Gastrocnemius medialis (tissue), 4 donors: Measurements from ENCODE around the gene MVD. TPM values are rescaled to one million over a fixed set of nuclear protein-coding genes. Genes with fewer than 3 reads are reported as not detected.

Experiments used
- ATAC-seq, 2 donors: fragments of 150-250 bp; one replicate each; pipeline ENCODE4 v1.9.1; 2016
- DNase-seq, 2 donors: peaks; one replicate each; pipeline ENCODE4 v3.0.0-alpha.2; 2019
- H3K27ac ChIP-seq, 4 donors: fragments of 200-600 bp; sonication (generic); 1 replicate in 1 of 4; 2 replicates in 3 of 4; pipeline ENCODE4 v1.5.1; 2016 to 2018; ENCODE audit warnings: mild to moderate bottlenecking in 2 of 4, moderate library complexity in 1 of 4
- H3K27me3 ChIP-seq, 3 donors: fragments of 200-600 bp; sonication (generic) in 2 of 3; 1 replicate in 1 of 3; 2 replicates in 2 of 3; pipeline versions ENCODE4 v1.5.1 to v1.6.0; 2016 to 2019; ENCODE audit warnings: mild to moderate bottlenecking in 1 of 3, moderate library complexity in 1 of 3
- H3K36me3 ChIP-seq, 2 donors: fragments of 200-600 bp; sonication (generic) in 1 of 2; one replicate each; pipeline ENCODE4 v1.5.1; 2017 to 2018
- H3K4me1 ChIP-seq, 2 donors: fragments of 200-600 bp; sonication (generic) in 1 of 2; one replicate each; pipeline ENCODE4 v1.5.1; 2016 to 2017; ENCODE audit warnings: mild to moderate bottlenecking in 2 of 2
- H3K4me3 ChIP-seq, 4 donors: fragments of 200-600 bp; sonication (generic) in 3 of 4; 1 replicate in 1 of 4; 2 replicates in 3 of 4; pipeline ENCODE4 v1.5.1; 2016 to 2019; ENCODE audit warnings: mild to moderate bottlenecking in 2 of 4
- H3K9me3 ChIP-seq, 3 donors: fragments of 200-600 bp; sonication (generic) in 2 of 3; 1 replicate in 1 of 3; 2 replicates in 2 of 3; pipeline ENCODE4 v1.5.1; 2016 to 2019
- POLR2A ChIP-seq, 2 donors: fragments of 450-650 bp; IDR thresholded peaks; one replicate each; pipeline ENCODE4 v1.6.1; 2017; ENCODE audit warnings: antibody characterized with exemption in 2 of 2, mild to moderate bottlenecking in 2 of 2, moderate library complexity in 2 of 2
- in situ Hi-C, 4 donors: fragments of 200-750 bp; cut with MboI; loops; one replicate each; pipeline versions ENCODE4 v1.15.0 to v1.8.0; 2017; ENCODE audit warnings: low sequenced_read_pairs in 4 of 4
- intact Hi-C: fragments of 100-400 bp; cut with DNase I; formaldehyde crosslinking; loops from one replicate; pipeline ENCODE4 v1.15.1; 2023; ENCODE audit warnings: low total_unique reads
- total RNA-seq, 4 donors: library from RNA; depleted of rRNA; stranded (reverse); fragments of >200 nt; gene quantifications; one replicate each; pipeline versions ENCODE4 v1.1.0 to v1.2.3, GENCODE V29; 2016
- TF ChIP-seq, protein P1 (sequence below), 5 experiments: fragments of 450-650 bp in 3 of 5; fragments of 200-600 bp in 2 of 5; sonication (generic) in 2 of 5; IDR thresholded peaks in 4 of 5; conservative IDR thresholded peaks in 1 of 5; 1 replicate in 4 of 5; 2 replicates in 1 of 5; pipeline ENCODE4 v1.5.1; 2016 to 2019; ENCODE audit warnings: antibody characterized with exemption in 5 of 5, mild to moderate bottlenecking in 3 of 5, moderate library complexity in 3 of 5

MVD gene
- total RNA-seq, 4 donors from 2014 or later = 9.0 to 16.3 (median 13.4) TPM

DNA sequence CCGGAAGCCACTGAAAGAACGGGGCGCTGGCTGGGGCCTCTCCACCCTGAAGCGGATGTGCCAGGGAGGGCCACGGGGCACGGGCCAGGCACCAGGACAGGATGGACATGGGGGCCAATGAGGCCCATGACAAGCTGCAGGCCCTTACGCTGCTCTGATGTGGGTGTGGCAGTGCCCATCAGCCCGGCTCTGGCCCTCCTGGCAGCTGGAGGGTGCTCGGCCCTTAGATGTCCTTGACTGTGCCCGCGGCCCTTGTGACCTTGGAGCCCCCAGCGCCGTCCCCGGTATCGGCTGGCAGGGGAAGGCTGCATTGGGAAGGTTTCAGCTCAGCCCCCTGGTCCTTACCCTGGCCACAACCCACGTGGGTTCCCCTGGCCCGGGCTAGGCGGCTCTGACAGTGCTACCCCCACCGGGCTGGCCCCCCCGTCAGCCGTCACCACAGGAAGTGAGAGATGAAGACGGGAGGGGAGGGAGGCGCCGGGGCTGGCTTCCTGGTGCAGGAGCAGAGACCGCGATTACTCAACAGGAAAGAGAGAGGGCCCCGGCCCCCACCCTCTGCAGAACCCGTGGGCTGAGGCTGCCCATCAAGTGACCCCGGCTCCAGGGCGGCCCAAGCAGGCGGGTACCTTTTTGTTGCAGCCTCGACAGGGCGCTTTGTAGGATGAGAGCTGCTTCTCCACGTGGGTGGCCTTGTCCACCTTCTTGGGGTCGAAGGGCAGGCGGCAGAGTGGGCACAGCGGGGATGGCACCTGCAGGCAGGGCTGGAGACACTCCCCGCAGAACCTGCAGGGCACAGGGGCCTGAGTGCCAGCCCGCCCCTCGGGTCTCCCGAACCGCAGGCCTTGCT is 38.0 kb upstream of the MVD start:
- no peak for TF ChIP-seq POLR2A (IDR thresholded peaks at IDR 0.05)
- TF ChIP-seq, protein P1, sequence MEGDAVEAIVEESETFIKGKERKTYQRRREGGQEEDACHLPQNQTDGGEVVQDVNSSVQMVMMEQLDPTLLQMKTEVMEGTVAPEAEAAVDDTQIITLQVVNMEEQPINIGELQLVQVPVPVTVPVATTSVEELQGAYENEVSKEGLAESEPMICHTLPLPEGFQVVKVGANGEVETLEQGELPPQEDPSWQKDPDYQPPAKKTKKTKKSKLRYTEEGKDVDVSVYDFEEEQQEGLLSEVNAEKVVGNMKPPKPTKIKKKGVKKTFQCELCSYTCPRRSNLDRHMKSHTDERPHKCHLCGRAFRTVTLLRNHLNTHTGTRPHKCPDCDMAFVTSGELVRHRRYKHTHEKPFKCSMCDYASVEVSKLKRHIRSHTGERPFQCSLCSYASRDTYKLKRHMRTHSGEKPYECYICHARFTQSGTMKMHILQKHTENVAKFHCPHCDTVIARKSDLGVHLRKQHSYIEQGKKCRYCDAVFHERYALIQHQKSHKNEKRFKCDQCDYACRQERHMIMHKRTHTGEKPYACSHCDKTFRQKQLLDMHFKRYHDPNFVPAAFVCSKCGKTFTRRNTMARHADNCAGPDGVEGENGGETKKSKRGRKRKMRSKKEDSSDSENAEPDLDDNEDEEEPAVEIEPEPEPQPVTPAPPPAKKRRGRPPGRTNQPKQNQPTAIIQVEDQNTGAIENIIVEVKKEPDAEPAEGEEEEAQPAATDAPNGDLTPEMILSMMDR (IDR thresholded peaks at IDR 0.05 in 4 of 5, conservative IDR thresholded peaks at IDR 0.05 in 1 of 5) = no peak
- H3K36me3 ChIP-seq = peaks cover 0 to 32% of the 10 kb centered on the region in 2 donors
- peak overlapping the region in 3 of 4 donors; percentile 46 to 72 (median 71) for H3K27ac ChIP-seq
- DNase-seq (peak; percentile 75 to 78), ATAC-seq (peak in 1 of 2 donors; percentile 26)
- peaks cover 18 to 19% of the 10 kb centered on the region in 2 donors for H3K4me1 ChIP-seq
- in situ Hi-C loops = loop anchor here in 1 of 4 donors (10.0 kb wide), 1 partner anchor 126 kb away; the partner anchor contains the start of gene ZC3H18
- no peaks in the 10 kb centered on the region for H3K9me3 ChIP-seq
- no peaks in the 10 kb centered on the region for H3K27me3 ChIP-seq
- peak overlapping the region in 2 of 4 donors; percentile 2 to 24 for H3K4me3 ChIP-seq
- intact Hi-C loops = loop anchor here (10.0 kb wide), 1 partner anchor 154 kb away; the partner anchor contains the start of genes GALNS and TRAPPC2L

- Histone ChIP-seq H3K4me1 (peaks cover 19 to 21% of the 10 kb centered on the region in 2 donors), H3K27ac (peak overlapping the region in 1 of 4 donors; percentile 71), H3K36me3 (peaks cover 0 to 32% of the 10 kb centered on the region in 2 donors), H3K27me3 (no peaks in the 10 kb centered on the region), H3K9me3 (no peaks in the 10 kb centered on the region), H3K4me3 (peak overlapping the region in 1 of 4 donors; percentile 24)
- DNase-seq (no peak), ATAC-seq (no peak)
- in situ Hi-C loops = loop anchor here in 1 of 4 donors (10.0 kb wide), 1 partner anchor 125 kb away; the partner anchor contains the start of gene ZC3H18
- intact Hi-C loops = loop anchor here (10.0 kb wide), 1 partner anchor 155 kb away; the partner anchor contains the start of genes GALNS and TRAPPC2L
- TF ChIP-seq POLR2A (IDR thresholded peaks at IDR 0.05) = no peak
- TF ChIP-seq, protein P1 (IDR thresholded peaks at IDR 0.05 in 4 of 5, conservative IDR thresholded peaks at IDR 0.05 in 1 of 5) = no peak
Observed at GRCh38 chr16:88700322-88700635, 37.4 kb upstream of the MVD start.

GRCh38 chr16:88699180-88699579 is 36.3 kb upstream of the MVD start:
- intact Hi-C loops = no loop called here

GRCh38 chr16:88698646-88699045 is 35.8 kb upstream of the MVD start:
- in situ Hi-C loops = no loop called here
- intact Hi-C loops = no loop called here
- Histone ChIP-seq H3K9me3 (no peaks in the 10 kb centered on the region), H3K27ac (no peak overlapping the region), H3K36me3 (peaks cover 0 to 32% of the 10 kb centered on the region in 2 donors), H3K4me1 (peaks cover 13 to 14% of the 10 kb centered on the region in 2 donors), H3K27me3 (no peaks in the 10 kb centered on the region), H3K4me3 (no peak overlapping the region)
- no peak for TF ChIP-seq POLR2A (IDR thresholded peaks at IDR 0.05)
- TF ChIP-seq, protein P1 (IDR thresholded peaks at IDR 0.05 in 4 of 5, conservative IDR thresholded peaks at IDR 0.05 in 1 of 5) = no peak
- DNase-seq = no peak
- ATAC-seq = no peak

More at GRCh38 chr16:88699180-88699579, 36.3 kb upstream of the MVD start:
- Histone ChIP-seq H3K4me1 (peaks cover 14 to 15% of the 10 kb centered on the region in 2 donors), H3K4me3 (no peak overlapping the region), H3K9me3 (no peaks in the 10 kb centered on the region), H3K36me3 (peaks cover 0 to 32% of the 10 kb centered on the region in 2 donors), H3K27ac (no peak overlapping the region), H3K27me3 (no peaks in the 10 kb centered on the region)
- in situ Hi-C loops = no loop called here
- no peak for TF ChIP-seq POLR2A (IDR thresholded peaks at IDR 0.05)
- TF ChIP-seq, protein P1 (IDR thresholded peaks at IDR 0.05 in 4 of 5, conservative IDR thresholded peaks at IDR 0.05 in 1 of 5) = no peak
- ATAC-seq (no peak), DNase-seq (no peak)
